IPS DF 6.9 (cell line): ENCODE data around the gene RAET1E.
"Not testable (repeated sequence)": the region's sequence is repeated elsewhere in the genome, so short reads cannot be mapped to it uniquely, and the experiment has no call there.

ENCODE experiments used
- DNase-seq: peaks from one replicate; pipeline ENCODE4 v3.0.0-alpha.2; 2013; ENCODE audit warnings: low read depth, low spot score
- H3K27ac ChIP-seq: one replicate; pipeline ENCODE4 v1.5.1; 2013; ENCODE audit warnings: low read length, control low read depth
- H3K27me3 ChIP-seq: 2 replicates; pipeline ENCODE4 v1.6.1; 2013; ENCODE audit warnings: mild to moderate bottlenecking, low read length; ENCODE audit not compliant: control insufficient read depth, insufficient read depth
- H3K36me3 ChIP-seq: 2 replicates; pipeline ENCODE4 v1.6.1; 2013; ENCODE audit warnings: low read length; ENCODE audit not compliant: control insufficient read depth, insufficient read depth
- H3K4me1 ChIP-seq: 2 replicates; pipeline ENCODE4 v1.6.1; 2013; ENCODE audit warnings: low read length; ENCODE audit not compliant: control insufficient read depth, insufficient read depth
- H3K4me3 ChIP-seq: 2 replicates; pipeline ENCODE4 v1.5.1; 2013; ENCODE audit warnings: mild to moderate bottlenecking, low read length
- H3K9me3 ChIP-seq: 2 replicates; pipeline ENCODE4 v1.6.1; 2013; ENCODE audit warnings: low read length, inconsistent platforms; ENCODE audit not compliant: control insufficient read depth, insufficient read depth
- WGBS: extraction: QIAGEN DNeasy Blood & Tissue Kit; methylation state at CpG from one replicate; pipeline ENCODE4 v1.1.7; 2013; ENCODE audit warnings: mixed read lengths, missing lambda C conversion rate; ENCODE audit not compliant: insufficient read length, insufficient coverage; 5-methylcytosine and 5-hydroxymethylcytosine counted together

RAET1E gene, protein sequence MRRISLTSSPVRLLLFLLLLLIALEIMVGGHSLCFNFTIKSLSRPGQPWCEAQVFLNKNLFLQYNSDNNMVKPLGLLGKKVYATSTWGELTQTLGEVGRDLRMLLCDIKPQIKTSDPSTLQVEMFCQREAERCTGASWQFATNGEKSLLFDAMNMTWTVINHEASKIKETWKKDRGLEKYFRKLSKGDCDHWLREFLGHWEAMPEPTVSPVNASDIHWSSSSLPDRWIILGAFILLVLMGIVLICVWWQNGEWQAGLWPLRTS

DNA sequence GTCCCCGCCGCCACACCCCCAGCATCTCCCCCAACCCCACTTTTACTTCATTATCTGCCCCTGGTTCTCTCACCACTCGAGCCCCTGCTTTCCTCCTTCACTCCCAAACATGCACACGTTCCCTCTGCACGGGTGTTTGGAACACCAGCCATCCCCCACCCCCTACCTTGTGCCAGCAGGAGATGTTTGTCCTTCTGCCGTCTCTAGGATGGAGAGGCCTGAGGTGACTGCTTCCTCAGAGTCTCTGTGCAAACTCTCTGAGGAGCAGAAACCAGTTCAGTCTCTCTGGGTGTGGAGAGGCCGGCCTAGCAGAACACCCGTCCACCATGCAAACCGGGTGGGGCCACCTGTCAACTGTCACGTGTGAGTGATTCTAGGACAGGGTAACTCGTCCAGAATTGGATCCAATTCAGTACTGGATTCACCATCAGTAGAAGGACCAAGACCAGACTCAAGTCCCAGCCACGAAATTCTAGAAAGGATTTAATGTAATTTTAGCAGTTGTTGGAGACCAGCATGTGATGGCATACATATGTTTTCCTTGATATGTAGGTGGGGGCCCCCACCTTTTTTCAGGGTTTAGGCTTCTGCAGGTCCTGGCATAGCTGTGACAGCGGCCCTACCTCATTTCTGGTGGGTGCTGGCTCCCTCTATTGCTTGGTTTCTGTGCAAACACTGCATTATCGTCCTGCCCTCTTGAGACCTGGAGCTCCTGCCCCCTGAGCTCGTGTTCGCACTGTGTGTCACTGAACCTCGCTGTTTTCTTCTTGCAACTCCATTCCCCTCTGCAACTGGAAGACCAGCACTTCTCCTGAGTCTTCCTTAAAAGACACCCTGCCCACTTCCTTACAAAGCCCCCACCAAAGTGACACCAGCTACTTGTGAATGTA, at the start of gene RAET1E:
TSS of gene RAET1E (minus strand) at position 259 of the 890 bp plus-strand sequence. CDS start 7,212 bp downstream, outside the sequence.
- no peak for DNase-seq
- H3K4me3 ChIP-seq = no peak within 1 kb of the TSS
- no peaks in the 10 kb centered on the region for H3K27me3 ChIP-seq
- no peak within 1 kb of the TSS for H3K27ac ChIP-seq
- H3K9me3 ChIP-seq = no peaks in the 10 kb centered on the region
- no peaks in the 10 kb centered on the region for H3K4me1 ChIP-seq
- WGBS = no CpG with 5 or more reads among the region's 17 CpGs
- no peaks in the 10 kb centered on the region for H3K36me3 ChIP-seq

DNA sequence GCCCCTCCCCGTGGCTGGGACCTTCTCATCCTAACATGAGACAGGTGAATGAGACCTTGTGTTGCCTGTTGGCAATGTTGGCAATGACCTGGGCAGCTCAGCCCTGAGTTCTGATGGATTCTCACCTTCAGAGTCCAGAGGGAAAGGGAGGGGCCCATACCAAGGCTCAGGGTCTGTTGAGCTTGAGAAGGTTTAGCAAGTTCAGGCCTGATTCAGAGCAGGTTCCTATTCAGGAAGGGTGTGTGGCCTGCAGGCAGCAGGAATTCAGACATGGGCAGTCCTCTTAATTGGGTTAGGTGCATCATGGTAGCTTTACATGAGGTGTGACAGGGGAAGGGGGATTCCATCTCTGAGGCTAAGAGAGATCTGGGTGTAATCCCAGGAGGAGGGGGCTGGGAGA, 49.6 kb upstream of the RAET1E start:
- no CpG with 5 or more reads among the region's 1 CpG for WGBS
- not testable (repeated sequence) for H3K36me3 ChIP-seq, H3K4me3 ChIP-seq, H3K27ac ChIP-seq, H3K9me3 ChIP-seq, DNase-seq, H3K4me1 ChIP-seq
- peaks cover 18% of the 10 kb centered on the region for H3K27me3 ChIP-seq

DNA sequence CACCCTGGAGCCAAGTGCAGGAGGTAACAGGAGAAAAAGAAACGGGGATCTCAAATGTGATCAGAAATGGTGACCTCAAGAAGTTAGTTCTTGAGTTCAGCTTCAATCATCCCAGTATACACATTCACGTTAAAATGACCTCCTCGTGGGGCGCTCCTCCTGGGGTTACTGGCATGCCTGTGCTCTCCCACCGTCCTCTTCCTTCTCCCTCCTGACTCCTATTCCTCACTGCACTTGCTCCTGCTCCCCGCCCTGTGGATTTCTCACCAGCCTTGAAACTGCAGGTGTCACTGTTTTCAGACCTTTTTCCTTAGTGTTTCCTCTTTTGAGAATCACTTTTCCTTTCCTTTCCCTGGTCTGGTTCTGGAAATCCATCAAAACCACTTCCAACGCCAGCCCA, 48.7 kb upstream of the RAET1E start:
- peaks cover 27% of the 10 kb centered on the region for H3K27me3 ChIP-seq
- H3K9me3 ChIP-seq, H3K4me3 ChIP-seq, DNase-seq, H3K27ac ChIP-seq, H3K4me1 ChIP-seq, H3K36me3 ChIP-seq: not testable (repeated sequence)
- no CpG with 5 or more reads among the region's 7 CpGs for WGBS

- WGBS = no CpG with 5 or more reads among the region's 6 CpGs
- not testable (repeated sequence) for H3K4me3 ChIP-seq
Observed at GRCh38 chr6:149945276-149945675, 47.4 kb upstream of the RAET1E start.

DNA sequence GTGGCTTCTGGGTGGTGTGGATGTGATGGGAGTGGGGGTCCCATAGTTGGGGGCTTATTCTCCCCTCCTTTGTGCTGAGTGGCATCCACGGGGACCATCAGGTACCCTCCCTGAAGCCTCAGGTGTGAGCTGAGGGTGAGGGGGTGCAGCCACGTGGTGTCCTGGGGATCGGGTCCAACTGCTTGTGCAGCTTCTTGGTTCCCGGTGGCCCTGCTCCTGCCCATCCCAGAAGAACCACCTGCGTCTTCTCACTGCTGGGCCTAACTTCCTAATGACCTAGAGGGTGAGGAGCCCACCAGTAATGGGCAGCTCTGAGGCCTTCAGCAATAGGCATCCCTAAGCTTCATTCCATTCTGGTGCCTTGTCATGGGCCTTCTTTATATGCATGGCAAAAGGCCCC, 45.4 kb upstream of the RAET1E start:
- H3K4me1 ChIP-seq = not testable (repeated sequence)
- peaks cover 57% of the 10 kb centered on the region for H3K27me3 ChIP-seq

More at GRCh38 chr6:149945276-149945675, 47.4 kb upstream of the RAET1E start:
- not testable (repeated sequence) for H3K4me1 ChIP-seq, H3K27ac ChIP-seq, H3K36me3 ChIP-seq, H3K9me3 ChIP-seq, DNase-seq
- peaks cover 38% of the 10 kb centered on the region for H3K27me3 ChIP-seq

GRCh38 chr6:149942461-149942829, 44.5 kb upstream of the RAET1E start:
- Histone ChIP-seq H3K4me1 (no peaks in the 10 kb centered on the region), H3K4me3 (no peak overlapping the region; the same call in 1 of the 2 replicates), H3K27me3 (peaks cover 63% of the 10 kb centered on the region), H3K36me3 (no peaks in the 10 kb centered on the region), H3K27ac (no peak overlapping the region), H3K9me3 (no peaks in the 10 kb centered on the region)
- no CpG with 5 or more reads among the region's 13 CpGs for WGBS
- no peak for DNase-seq

More for the DNA sequence above, 45.4 kb upstream of the RAET1E start:
- H3K27ac ChIP-seq, DNase-seq, H3K4me3 ChIP-seq, H3K9me3 ChIP-seq, H3K36me3 ChIP-seq: not testable (repeated sequence)
- WGBS = no CpG with 5 or more reads among the region's 5 CpGs

DNA sequence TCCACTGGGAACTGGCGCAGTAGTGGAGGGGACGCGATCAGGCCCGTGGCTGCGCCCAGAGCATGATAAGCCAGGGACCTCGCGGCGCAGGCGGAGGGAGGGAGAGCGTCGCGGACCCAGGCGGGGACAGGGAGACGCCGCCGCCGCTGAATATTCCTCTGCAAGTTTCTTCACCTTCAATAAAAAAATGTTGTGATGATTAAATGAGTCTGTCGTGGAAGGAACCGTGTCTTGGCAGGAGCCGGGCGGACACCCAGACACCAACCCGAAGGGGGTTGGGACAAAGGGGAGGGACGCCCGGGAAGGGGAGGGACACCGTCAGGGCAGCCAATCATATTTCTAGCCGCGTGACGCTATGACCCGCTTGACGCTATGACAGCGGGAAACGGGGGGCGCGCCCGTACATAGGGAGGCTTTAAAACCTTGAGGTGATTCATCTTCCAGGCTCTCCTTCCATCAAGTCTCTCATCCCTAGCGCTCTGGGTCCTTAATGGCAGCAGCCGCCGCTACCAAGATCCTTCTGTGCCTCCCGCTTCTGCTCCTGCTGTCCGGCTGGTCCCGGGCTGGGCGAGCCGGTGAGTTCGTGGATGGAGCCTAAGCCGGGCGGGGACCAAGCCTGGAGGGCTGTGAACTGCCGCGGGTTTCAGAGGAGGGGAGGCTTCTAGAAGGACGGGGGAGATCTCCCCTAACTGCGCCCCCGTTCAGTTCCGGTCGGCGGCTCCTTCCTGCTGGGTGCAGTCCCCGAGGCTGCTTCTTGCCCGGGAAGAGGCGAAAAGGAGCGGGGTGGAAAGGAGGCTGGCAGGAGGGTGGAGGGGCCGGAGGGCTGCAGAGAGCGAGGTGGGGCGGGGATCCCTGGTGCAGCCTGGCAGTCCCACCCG, 43.9 kb upstream of the RAET1E start, which contains the start of gene ULBP2:
TSS of gene ULBP2 (plus strand) at position 432 of the 878 bp plus-strand sequence. CDS start at position 491, 59 bp downstream.
- H3K27ac ChIP-seq = no peak within 1 kb of the TSS
- H3K9me3 ChIP-seq = no peaks in the 10 kb centered on the region
- H3K36me3 ChIP-seq = no peaks in the 10 kb centered on the region
- no CpG with 5 or more reads among the region's 62 CpGs for WGBS
- no peak for DNase-seq
- H3K27me3 ChIP-seq = peaks cover 66% of the 10 kb centered on the region
- H3K4me3 ChIP-seq = peak within 1 kb of the TSS; percentile 21; the same call in 1 of the 2 replicates
- no peaks in the 10 kb centered on the region for H3K4me1 ChIP-seq

DNA sequence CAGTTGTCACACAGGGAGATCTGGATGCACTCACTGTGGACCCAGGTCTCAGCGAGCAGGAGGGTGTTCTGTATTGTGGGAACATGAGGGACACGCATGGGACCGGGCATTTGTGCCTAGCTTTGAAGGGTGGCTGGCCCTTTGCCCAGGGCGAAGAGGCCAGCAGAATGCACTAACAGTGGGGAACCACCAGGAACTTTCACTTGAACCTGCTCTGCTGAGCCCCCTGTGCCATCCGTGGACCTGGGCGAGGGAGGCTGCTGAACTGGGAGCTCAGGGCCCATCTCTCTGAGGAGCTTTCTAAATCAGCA, 42.7 kb upstream of the RAET1E start:
- Histone ChIP-seq H3K27me3 (peaks cover 71% of the 10 kb centered on the region), H3K36me3 (no peaks in the 10 kb centered on the region), H3K27ac (no peak overlapping the region), H3K4me3 (no peak overlapping the region), H3K4me1 (no peaks in the 10 kb centered on the region), H3K9me3 (no peaks in the 10 kb centered on the region)
- WGBS = no CpG with 5 or more reads among the region's 6 CpGs
- DNase-seq = no peak

- Histone ChIP-seq H3K4me1 (no peaks in the 10 kb centered on the region), H3K27ac (no peak overlapping the region), H3K4me3 (no peak overlapping the region), H3K36me3 (no peaks in the 10 kb centered on the region), H3K27me3 (peaks cover 76% of the 10 kb centered on the region), H3K9me3 (no peaks in the 10 kb centered on the region)
- DNase-seq = no peak
- WGBS = no CpG with 5 or more reads among the region's 6 CpGs
Observed at GRCh38 chr6:149939909-149940671, 42.2 kb upstream of the RAET1E start.

DNA sequence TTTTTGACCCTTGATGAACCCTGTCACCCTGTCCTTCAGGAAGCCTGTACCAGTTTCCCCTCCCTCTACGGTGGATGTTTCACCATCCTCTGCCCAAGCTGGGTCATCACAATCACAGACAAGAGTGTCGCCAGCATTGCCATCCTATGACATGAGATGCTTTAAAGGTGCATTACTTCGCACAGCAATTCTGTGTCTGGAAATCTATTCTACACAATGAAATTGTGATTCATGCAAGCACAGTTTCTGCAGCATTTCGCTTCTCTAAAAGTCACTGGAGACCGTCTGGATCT, 41.4 kb upstream of the RAET1E start:
- Histone ChIP-seq H3K4me3 (no peak overlapping the region), H3K9me3 (no peaks in the 10 kb centered on the region), H3K4me1 (no peaks in the 10 kb centered on the region), H3K27me3 (peaks cover 81% of the 10 kb centered on the region), H3K36me3 (no peaks in the 10 kb centered on the region), H3K27ac (no peak overlapping the region)
- DNase-seq = no peak
- no CpG with 5 or more reads among the region's 5 CpGs for WGBS
